GM19452 (cell line): ENCODE results near the gene FBXO46.
"Not testable (repeated sequence)": the region's sequence is repeated elsewhere in the genome, so short reads cannot be mapped to it uniquely, and the experiment has no call there.

Source experiments
- ATAC-seq: cut with Tn5 transposase; IDR thresholded peaks from one replicate; pipeline ENCODE4 v1.9.1; 2021; ENCODE audit not compliant: unreplicated experiment

FBXO46 gene

DNA sequence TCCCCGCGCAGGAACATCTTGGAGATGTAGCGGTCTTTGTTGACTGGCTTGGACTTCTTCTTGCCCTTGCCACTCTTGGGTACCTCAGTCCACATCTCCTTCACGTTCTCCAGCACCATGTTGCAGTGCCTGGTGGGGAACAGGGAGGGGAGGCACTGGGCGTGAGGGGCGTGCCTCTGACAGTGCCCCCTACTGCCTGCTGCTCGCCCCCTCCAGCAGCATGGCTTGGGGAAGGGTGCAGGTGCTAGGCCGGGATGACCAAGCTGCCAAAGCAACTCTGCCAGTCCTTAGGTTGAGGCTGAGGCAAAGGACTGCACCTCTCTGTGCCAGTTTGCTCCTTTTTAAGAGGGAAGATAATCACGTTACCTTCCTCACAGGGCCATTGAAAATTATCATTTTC lies 43.1 kb downstream of the FBXO46 start:
- ATAC-seq, result no peak

GRCh38 chr19:45685045-45685444 lies 45.7 kb downstream of the FBXO46 start:
- not testable (repeated sequence) for ATAC-seq

- ATAC-seq, result no peak
These were observed 47.8 kb downstream of the FBXO46 start for GRCh38 chr19:45682908-45683307.

GRCh38 chr19:45682117-45682516 lies 48.6 kb downstream of the FBXO46 start:
- no peak for ATAC-seq

- ATAC-seq, result peak; percentile 62
These were observed 49.2 kb downstream of the FBXO46 start for GRCh38 chr19:45681391-45682015.

DNA sequence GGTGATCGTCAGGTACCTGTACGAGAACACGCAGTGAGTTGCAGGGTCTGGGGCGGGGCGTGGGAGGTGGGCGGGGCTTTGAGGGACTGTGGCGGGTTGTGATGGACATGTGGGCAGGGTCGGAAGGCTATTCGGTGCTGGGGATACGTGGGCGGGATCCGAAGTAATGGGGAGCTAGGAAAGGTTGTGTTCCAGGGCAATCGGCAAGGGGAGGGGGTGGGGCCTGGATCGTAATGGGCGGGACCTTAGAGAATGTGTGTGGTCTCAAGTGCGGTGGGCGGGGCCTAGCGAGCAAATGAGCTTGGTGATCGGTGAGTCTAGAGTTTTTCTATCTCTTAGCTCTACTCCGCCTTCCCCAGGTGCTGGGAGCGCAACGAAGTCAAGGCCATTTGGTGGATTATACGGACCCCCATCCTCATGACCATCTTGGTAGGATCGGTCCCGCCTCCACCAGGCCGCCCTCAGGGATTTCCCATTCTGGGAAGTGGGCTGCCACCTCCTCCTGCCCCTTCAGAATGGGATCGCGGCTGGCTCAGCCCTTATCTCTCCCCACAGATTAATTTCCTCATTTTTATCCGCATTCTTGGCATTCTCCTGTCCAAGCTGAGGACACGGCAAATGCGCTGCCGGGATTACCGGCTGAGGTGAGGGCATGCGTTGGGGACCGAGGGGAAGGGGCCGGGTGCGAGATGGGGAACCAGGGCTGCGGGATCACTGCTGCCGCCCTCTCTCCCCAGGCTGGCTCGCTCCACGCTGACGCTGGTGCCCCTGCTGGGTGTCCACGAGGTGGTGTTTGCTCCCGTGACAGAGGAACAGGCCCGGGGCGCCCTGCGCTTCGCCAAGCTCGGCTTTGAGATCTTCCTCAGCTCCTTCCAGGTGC lies 53.1 kb downstream of the FBXO46 start:
- no peak for ATAC-seq

- no peak for ATAC-seq
These were observed 53.8 kb downstream of the FBXO46 start for GRCh38 chr19:45676851-45677263.

GRCh38 chr19:45674946-45675345 lies 55.8 kb downstream of the FBXO46 start:
- ATAC-seq, result no peak

- ATAC-seq, result no peak
These were observed 59.8 kb downstream of the FBXO46 start for GRCh38 chr19:45670670-45671453.

DNA sequence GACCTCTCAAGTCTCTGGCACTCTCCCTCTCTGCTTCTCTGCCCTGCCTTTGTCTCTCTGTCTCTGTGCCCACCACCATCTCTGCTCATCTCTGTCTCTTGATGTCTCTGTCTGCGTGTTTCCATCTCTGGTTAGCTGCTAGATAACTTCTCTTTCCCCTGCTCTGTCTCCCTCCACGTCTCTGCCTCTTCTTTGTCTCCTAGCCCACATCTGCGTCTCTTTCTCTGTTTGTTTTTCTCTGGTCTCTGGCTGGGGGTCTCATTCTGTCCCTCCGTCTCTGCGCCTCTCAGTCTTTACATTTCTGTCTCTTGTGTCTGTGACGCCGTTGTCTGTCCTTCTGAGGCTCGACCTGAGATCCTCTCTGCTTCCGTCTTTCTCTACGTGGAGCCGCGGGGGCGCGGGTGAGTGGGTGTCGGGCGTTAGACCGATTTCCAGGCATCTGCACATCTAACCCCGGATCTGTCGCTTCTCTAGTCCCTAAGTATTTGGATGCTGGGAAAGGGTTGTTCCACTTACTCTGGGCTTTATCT lies 62.3 kb downstream of the FBXO46 start:
- ATAC-seq, result no peak

- no peak for ATAC-seq
These were observed 62.9 kb downstream of the FBXO46 start, which contains the start of gene GIPR for GRCh38 chr19:45667620-45668341. Gene GIPR, plus strand, starts transcription at chr19:45668221. Its CDS starts 1,300 bp downstream, at chr19:45669521.

DNA sequence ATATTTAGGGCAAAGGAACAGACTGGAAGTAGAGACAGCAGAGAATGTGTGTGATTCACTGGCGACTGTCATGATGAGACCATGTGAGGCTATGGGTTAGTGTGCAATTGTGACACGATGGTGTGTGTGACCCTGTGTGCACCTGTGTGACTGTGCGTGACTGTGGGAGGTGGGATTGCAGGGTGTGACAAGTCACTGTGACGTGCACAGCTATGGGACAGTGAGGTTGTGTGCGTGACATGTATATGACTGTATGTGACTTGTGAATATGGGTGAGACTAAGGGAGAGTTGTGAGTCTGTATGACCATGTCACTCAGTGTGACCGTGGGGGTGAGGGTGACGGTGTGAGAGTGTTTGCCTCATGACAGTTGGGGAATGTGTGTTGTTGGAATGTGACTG lies 66.1 kb downstream of the FBXO46 start:
- ATAC-seq, result no peak

DNA sequence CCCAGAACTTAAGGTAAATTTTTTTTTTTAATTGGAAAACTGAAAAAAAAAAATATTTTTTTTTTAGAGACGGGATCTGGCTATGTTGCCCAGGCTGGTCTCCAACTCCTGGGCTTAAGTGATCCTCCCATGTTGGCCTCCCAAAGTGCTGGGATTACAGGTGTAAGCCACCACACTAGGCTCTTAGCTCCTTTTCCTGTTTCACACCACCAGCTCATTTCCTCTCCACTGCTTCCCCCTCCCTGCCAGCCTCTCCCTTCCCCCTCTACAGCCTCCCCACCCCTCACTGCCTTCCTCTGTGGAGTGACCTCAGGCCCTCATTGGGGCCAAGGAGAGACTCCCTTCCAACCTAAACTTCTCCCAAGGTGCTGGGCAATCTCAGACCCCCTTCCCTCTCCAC lies 66.9 kb downstream of the FBXO46 start:
- no peak for ATAC-seq

- no peak for ATAC-seq
These were observed 70.1 kb downstream of the FBXO46 start for GRCh38 chr19:45660636-45661035.
